ENCODE data around the gene CYP26C1.
"Not testable (repeated sequence)": the region's sequence is repeated elsewhere in the genome, so short reads cannot be mapped to it uniquely, and the experiment has no call there.

The CYP26C1 gene

GRCh38 chr10:93096901-93097300 lies 36.3 kb downstream of the CYP26C1 start:
- no peak for DNase-seq
- TF ChIP-seq POLR2A (IDR thresholded peaks at IDR 0.05; ENCODE audit: low read length) (no peak), GATA1 (IDR thresholded peaks at IDR 0.05; ENCODE audit: low read depth, low read length) (no peak)

- no peak for DNase-seq
- TF ChIP-seq POLR2A (IDR thresholded peaks at IDR 0.05; ENCODE audit: low read length), result no peak
- no peak for TF ChIP-seq GATA1 (IDR thresholded peaks at IDR 0.05; ENCODE audit: low read depth, low read length)
Measured at GRCh38 chr10:93097386-93097785, 36.8 kb downstream of the CYP26C1 start.

- TF ChIP-seq GATA1 (IDR thresholded peaks at IDR 0.05; ENCODE audit: low read depth, low read length) (no peak), POLR2A (IDR thresholded peaks at IDR 0.05; ENCODE audit: low read length) (no peak)
- DNase-seq, result no peak
Measured at GRCh38 chr10:93098816-93099215, 38.2 kb downstream of the CYP26C1 start.

GRCh38 chr10:93099670-93100069 lies 39.1 kb downstream of the CYP26C1 start:
- no peak for DNase-seq
- TF ChIP-seq GATA1 (IDR thresholded peaks at IDR 0.05; ENCODE audit: low read depth, low read length) (no peak), POLR2A (IDR thresholded peaks at IDR 0.05; ENCODE audit: low read length) (no peak)

GRCh38 chr10:93101148-93101547 lies 40.5 kb downstream of the CYP26C1 start:
- not testable (repeated sequence) for DNase-seq

- TF ChIP-seq GATA1 (IDR thresholded peaks at IDR 0.05; ENCODE audit: low read depth, low read length) (no peak), POLR2A (IDR thresholded peaks at IDR 0.05; ENCODE audit: low read length) (no peak)
- no peak for DNase-seq
Measured at GRCh38 chr10:93103953-93104352, 43.4 kb downstream of the CYP26C1 start.

- TF ChIP-seq GATA1 (IDR thresholded peaks at IDR 0.05; ENCODE audit: low read depth, low read length) (no peak), POLR2A (IDR thresholded peaks at IDR 0.05; ENCODE audit: low read length) (no peak)
- no peak for DNase-seq
Measured at GRCh38 chr10:93106631-93107072, 46.1 kb downstream of the CYP26C1 start.

GRCh38 chr10:93110472-93111146 lies 50.0 kb downstream of the CYP26C1 start:
- TF ChIP-seq GATA1 (IDR thresholded peaks at IDR 0.05; ENCODE audit: low read depth, low read length), result no peak
- no peak for TF ChIP-seq POLR2A (IDR thresholded peaks at IDR 0.05; ENCODE audit: low read length)
- DNase-seq, result no peak

GRCh38 chr10:93113042-93113441 lies 52.4 kb downstream of the CYP26C1 start:
- TF ChIP-seq GATA1 (IDR thresholded peaks at IDR 0.05; ENCODE audit: low read depth, low read length) (no peak), POLR2A (IDR thresholded peaks at IDR 0.05; ENCODE audit: low read length) (no peak)

GRCh38 chr10:93115661-93116383 lies 55.2 kb downstream of the CYP26C1 start:
- peak; percentile 67 to 72 for DNase-seq
- TF ChIP-seq POLR2A (IDR thresholded peaks at IDR 0.05; ENCODE audit: low read length), result no peak
- TF ChIP-seq GATA1 (IDR thresholded peaks at IDR 0.05; ENCODE audit: low read depth, low read length), result no peak

More at GRCh38 chr10:93113042-93113441, 52.4 kb downstream of the CYP26C1 start:
- no peak for DNase-seq

All from erythroblast (primary cell).